Hematopoietic multipotent progenitor cell treated with erythropoietin and hydrocortisone succinate and interleukin-3 and kit ligand, for 6 days (in vitro differentiated cells): ENCODE data around the gene AMBP.
"Not testable (repeated sequence)": the region's sequence is repeated elsewhere in the genome, so short reads cannot be mapped to it uniquely, and the experiment has no call there.

Experiments
- DNase-seq: peaks from one replicate; pipeline ENCODE4 v3.0.0-alpha.2; 2015

Gene AMBP

DNA sequence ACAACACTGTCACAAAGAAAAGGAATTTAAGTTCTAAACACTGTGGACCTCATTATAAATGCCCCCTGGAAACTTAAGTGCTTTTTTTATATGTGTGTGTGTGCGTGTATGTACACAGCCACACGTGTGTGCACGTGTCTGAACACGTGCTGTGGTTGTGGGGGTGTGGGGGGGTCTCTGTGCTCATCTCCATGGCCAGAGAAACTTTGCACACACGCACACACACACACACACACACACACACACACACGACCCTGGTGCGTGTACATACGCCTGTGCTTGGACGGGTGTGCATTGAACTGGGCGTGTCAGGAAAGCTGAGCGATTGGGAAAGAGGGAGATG is 27.9 kb downstream of the AMBP start:
- no peak for DNase-seq

DNA sequence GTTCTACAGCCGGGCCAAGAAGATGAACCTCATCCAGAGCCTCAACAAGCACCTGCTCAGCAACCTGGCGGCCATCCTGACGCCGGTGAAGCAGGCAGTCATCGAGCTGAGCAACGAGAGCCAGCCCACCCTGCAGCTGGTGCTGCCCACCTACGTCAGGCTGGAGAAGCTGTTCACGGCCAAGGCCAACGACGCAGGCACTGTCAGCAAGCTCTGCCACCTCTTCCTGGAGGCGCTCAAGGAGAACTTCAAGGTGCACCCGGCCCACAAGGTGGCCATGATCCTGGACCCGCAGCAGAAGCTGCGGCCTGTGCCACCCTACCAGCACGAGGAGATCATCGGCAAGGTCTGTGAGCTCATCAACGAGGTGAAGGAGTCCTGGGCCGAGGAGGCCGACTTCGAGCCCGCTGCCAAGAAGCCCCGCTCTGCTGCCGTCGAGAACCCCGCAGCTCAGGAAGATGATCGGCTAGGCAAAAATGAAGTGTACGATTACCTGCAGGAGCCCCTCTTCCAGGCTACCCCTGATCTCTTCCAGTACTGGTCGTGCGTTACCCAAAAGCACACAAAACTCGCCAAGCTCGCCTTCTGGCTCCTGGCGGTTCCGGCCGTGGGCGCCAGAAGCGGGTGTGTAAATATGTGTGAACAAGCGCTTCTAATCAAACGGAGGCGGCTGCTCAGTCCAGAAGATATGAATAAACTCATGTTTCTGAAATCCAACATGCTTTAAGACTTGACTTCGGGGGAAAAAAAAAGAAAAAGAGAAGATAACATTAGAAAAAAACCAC is 28.5 kb downstream of the AMBP start:
- DNase-seq = no peak

DNA sequence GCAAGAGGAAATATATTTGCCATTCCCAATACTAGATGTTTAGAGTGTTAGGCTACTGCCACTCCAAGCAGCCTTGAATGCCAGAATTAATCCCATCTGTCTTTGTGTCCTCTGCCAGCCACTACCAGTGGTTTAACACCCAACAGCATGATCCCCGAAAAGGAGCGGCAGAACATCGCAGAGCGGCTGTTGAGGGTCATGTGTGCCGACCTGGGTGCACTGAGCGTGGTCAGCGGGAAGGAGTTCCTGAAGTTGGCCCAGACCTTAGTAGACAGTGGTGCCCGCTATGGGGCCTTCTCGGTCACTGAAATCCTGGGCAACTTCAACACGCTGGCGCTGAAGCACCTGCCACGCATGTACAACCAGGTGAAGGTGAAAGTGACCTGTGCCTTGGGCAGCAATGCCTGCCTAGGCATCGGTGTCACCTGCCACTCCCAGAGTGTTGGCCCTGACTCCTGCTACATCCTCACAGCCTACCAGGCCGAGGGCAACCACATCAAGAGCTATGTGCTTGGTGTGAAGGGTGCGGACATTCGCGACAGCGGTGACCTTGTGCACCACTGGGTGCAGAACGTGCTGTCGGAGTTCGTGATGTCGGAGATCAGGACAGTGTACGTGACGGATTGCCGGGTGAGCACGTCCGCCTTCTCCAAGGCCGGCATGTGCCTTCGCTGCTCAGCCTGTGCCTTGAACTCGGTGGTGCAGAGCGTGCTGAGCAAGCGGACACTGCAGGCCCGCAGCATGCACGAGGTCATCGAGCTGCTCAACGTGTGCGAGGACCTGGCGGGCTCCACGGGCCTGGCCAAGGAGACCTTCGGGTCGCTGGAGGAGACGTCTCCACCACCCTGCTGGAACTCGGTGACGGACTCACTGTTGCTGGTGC is 29.3 kb downstream of the AMBP start:
- no peak for DNase-seq

DNA sequence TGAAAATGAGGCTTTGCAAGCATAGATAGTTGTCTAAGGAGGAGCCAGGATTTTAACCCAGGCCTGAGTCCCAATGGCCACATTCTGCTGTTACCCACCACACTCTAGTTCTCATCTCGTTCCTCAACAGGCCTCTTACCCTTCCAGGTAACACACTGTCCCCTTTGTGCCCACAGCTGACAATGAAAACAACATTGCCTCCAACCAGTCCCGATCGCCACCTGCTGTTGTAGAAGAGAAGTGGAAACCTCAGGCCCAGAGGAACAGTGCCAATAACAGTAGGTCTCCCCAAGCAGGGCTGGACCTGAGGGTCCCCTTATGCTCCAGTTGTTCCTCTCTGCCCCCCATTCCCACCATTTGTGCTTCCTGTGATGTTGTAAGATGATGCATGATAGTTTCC is 30.4 kb downstream of the AMBP start:
- DNase-seq = peak; percentile 45

DNA sequence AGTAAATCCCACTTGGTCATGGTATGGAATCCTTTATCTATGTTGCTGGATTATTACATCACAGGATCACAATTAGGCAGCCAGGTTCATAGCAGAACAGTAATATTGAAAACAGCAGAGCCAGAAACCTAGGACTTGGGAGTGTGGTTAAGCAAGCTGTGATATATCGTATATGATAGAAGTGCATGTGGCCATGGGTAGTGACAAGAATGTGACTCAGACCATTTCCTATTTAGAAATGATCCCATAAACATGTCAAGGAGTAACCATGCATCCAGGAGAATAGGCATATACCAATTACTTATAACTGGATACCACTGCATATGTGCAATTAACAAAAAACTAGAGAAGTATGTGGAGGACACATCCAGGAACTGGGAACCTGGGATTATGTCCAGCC is 31.2 kb downstream of the AMBP start:
- DNase-seq = no peak

DNA sequence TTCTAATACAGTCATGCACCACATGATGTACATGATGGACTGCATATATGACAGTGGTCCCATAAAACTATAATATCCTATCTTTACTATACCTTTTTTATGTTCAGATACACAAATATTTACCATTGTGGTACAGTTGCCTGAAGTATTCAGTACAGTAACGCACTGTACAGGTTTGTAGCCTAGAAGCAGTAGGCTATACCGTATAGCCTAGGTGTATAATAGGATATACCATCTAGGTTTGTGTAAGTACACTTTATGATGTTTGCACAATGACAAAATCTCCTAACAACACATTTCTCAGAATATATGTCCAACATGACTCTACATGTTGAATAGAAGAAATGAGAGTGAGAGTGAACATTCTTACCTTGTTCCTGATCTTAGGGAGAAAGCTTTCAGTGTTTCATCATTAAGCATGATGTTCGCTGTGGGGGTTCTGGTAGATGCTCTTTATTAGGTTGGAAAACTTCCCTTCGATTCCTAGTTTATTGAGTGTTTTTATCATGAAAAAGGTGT is 31.8 kb downstream of the AMBP start:
- no peak for DNase-seq

DNA sequence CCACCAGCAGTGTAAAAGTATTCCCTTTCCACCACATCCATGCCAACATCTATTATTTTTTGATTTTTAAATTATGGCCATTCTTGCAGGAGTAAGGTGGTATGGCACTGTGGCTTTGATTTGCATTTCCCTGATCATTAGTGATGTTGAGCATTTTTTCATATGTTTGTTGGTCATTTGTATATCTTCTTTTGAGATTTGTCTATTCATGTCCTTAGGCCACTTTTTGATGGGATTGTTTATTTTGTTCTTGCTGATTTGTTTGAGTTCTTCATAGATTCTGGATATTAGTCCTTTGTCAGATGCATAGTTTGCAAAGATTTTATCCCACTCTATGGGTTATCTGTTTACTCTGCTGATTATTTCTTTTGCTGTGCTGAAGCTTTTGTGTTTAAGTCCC is 34.4 kb downstream of the AMBP start:
- DNase-seq = not testable (repeated sequence)

DNA sequence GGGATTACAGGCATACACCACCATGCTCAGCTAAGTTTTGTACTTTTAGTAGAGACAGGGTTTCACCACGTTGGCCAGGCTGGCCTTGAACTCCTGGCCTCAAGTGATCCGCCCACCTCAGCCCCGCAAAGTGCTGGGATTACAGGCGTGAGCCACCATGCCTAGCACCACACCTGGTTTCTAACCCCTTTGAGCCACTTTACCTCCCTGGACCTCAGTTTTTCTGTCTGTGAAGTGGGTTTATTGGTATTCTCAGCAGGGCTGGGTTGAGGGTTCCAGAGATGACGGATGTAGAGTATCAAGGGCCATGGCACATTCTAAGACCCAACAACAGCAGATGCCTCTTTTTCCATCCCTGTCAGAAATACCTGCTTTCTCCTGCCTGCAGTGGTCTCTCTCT is 38.6 kb downstream of the AMBP start:
- no peak for DNase-seq

DNA sequence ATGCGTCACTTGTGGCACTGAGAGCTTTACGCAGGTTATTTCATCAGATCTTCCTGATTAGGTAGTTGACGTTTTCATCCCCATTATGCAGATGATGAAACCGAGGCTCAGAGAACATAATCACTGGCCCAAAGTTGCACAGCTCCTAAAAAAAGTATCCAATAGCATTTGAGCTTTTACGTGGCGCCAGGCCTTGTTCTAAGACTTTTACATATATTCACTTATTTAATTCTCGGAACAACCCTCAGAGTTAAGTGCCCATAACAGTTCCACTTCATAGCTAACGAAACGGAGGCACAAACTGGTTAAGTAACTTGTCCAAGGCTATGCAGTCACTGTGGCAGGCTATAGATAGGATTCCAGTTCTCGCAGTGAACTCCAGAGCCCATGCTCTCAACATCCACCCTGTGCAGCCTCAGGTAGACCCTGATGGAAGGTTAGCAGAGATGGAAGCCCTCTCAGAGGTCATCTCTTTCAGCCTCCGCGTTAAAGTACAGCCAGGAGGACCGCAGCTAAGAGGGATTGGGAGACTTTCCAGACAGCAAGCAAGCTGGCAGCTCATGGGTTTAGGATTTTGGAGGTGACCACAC is 39.3 kb downstream of the AMBP start:
- no peak for DNase-seq

DNA sequence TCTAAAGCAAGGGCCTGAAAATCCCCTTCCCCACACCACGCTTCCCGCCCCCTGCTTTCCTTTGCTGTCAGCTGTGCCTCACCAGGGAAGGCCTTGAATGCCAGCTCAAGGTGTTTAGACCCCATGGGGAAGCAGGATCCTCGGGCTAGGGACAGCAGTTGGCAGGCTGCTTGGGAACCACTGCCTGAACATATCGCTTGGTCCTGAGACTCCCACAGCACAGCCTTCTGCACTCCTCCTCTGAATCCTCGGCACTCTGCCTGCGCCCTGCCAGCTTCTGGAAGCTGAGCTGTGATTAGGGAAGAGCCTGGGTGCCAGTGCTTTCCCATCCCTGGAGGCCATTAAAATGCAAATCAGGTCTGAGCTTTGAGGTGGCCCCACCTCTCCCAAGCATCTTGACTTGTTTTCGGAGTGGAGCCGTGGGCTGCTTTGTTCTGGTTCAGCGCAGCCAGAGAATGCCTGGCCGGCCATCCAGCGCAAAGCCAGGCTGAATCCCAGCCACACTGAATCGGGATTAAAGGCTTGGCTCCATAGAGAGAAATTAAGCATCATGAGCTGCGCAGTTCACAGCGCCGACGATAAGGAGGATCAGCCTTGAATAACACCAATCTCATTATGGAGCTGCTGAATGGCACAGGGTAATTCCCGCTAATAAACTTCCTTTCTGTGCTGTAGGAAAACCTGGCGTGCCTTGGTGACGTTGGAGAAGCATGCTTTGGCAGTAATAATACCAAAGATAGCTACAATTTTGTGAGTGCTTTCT is 40.0 kb downstream of the AMBP start:
- DNase-seq = no peak

DNA sequence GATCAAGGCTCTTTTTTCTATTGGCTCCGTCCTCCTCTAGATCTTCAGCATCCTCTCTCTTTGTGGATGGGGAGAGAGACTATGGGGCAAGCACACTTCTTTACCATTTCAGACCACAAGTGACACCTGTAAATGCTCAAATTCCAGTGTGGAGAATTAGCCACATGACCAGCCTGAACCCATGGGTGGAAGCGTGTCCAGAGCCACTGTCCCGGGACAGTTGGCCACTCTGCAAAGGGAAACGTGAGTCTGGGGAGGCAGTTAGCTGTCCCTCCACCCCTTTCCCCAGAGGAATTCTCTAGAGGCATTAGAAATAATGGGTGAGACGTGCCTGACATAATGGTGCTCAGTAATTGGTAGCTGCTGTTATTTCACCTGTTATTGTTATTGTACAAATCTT is 40.9 kb downstream of the AMBP start:
- no peak for DNase-seq

DNA sequence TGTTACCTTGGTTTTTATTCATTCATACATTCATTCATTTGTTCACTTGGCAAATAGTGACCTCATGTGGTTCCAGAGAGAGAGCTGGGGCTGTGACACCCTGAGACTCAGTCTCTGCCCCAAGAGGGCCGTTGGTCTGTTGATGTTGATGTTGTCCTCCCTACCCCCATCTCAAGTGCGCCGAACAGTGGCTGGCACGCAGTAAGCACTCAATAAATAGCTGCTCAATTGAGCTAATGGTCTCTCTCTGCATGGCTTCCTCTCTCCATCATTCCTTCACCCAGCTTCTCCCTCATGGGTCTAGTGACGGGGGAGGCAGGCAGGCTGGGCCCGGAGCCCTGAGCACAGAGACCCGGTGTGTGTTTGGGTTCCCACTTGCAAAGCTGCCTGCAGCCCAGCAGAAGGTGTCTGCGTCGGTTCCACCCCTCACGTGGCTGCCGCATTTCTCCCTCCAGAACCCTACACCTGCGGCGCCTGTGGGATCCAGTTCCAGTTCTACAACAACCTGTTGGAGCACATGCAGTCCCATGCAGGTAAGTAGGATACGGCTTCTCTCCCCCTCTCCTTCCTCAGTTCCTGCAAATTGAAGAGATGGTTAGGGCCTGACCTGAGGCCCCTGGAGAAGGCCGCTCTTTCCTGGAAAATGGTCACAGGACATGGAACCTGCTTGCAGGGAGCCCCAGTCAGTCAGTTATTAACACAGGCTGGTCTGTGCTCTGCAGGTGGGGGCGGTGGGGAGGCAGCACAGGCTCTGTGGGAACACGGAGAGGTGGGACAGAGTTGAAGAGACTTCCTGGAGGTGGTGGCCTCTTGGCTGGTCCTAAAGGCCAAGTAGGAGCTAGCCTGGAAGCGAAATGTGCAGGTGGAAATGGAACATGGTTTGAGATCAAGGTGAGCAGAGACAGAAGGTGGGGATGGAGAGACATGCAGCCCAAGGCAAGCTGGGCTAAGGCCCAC is 42.0 kb downstream of the AMBP start:
- no peak for DNase-seq

DNA sequence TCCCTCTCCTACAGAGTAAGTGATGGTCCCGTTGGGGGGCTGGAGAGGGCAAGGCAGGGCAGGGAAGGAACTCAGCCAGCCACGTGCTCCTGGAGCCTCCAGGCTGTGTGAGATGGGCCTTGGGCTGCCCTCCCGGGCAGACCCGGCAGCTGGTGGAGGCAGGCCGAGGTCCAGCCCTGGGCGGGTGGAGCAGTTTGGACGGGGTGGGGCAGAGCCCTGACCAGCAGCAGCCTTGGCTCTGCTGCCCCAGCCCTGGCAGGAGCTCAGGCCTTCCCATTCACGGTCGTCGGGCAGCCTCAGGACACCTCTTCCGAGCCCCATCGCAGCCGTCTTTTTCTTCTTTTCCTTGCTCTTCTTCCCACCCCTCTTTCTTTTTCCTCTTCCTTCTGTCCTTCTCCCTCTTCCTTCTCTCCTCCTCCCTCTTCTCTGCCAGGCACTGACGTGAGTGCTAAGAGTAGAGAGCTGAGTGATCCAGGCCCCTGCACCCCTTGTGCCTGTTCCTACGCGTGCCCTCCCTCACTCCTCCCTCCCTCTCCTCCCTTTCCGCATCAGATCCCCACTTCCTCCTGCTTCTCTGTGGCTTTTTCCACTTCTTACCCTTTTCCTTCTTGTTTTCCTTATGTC is 42.8 kb downstream of the AMBP start:
- DNase-seq = no peak

DNA sequence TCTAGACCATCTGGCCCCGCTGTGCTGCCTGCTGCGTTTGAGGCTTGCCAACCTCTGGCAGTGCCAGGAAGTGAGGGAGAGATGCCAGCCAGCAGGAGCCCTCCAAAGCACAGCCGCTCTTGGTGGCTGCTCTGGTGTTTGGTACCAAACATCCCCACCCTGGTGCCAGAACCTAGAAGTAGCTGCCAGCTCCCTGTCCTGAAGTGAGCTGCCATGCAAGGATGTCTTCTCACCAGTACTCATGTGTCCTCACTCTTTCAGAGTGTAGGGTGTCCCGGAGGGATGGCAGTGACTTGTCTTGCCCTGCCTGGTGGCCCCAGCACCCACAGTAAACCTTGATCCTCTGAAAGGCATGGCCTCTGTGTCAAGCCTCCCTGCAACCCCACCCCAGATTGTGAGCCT is 43.4 kb downstream of the AMBP start:
- DNase-seq = no peak

DNA sequence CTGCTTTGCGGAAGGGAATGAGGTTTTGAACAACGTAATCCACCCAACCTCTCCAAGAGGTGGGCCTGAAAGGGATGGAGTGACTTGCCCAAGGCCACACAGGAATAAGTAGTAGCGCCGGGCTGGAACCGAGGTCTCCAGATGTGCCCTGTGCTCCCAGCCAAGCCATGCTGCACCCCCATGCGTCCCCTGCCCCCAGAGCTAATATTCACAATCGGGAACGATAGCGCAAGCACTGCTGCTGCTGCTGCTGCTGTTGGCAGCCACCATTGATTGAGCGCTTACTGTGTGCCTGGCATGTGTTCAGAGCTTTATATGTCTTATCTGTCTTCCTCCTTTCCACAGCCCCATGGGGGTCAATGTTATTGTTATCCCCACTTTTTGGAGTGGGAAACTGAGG is 43.9 kb downstream of the AMBP start:
- no peak for DNase-seq

DNA sequence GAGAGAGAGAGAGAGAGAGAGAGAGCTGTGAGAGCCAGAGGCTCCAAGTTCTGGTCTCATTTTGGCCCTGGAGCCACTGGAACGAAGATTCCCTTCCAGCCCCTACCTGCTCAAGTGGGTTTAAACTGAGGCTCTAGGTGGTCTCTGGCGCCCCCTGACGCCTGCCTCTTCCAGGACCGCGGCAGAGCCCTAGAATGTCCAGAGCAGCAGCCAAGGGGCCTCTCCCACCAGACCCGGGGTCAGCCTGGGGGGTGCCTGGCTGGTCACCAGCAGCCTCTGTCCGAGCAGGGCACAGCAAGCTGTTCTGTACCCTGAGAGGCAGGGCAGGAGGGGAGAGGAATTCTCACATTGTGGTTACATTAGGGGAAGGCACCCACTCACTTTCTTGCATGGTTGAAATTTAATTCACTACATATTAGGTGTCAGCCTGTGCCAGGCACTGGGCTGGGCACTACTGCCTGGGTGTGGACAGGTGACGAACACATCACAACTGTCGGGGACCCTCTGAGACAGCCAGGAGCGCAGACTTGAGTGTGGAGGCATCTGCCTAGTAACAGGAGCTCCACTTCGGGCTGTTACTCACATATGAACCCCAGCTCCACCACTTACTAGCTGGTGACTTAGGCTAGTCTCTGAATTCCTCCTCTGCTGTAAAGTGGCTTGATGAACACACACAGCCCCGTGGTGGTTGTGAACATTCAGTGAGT is 44.5 kb downstream of the AMBP start:
- DNase-seq = peak; percentile 47

DNA sequence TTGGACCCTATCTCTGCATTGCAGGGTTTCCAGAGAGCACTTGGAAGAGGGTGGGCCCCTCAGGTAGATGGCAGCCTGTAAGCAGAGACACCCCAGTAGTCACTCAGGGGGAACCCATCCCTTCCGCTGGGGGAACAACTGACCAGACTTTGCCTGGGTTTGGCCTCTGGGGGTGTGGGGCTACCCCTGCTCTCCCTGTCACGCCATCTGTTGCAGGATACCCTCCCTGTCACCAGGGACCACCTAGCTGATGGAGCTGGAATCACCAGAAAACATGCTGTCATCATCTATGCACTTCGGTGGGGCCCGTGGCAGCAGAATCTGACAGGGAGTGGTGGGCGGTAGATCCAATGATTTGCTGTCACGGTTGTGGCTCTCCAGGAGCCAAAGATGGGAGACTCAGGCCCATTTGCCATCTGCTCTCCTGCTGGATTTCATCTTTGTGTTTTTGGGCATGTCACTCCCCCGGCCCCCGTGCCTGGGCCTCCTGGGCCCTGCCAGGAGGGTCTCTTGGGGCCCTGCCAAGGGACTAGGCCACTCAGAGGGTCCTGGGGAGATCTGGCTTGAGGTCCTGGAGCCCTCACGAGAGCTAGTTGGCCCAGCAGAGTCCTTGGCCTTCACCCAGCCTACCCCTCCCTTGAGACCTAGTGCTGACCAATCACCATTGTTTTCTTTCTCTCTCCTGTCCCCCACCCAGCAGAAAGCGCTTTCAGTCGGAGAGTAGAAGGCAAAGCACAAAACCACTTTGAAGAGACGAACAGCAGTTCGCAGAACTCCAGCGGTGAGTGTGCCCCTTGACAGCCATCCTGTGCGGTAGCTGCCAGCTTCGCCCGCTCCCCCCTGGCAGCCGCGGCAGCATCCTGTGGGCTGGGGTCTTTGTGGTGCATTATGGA is 45.9 kb downstream of the AMBP start:
- DNase-seq = no peak

DNA sequence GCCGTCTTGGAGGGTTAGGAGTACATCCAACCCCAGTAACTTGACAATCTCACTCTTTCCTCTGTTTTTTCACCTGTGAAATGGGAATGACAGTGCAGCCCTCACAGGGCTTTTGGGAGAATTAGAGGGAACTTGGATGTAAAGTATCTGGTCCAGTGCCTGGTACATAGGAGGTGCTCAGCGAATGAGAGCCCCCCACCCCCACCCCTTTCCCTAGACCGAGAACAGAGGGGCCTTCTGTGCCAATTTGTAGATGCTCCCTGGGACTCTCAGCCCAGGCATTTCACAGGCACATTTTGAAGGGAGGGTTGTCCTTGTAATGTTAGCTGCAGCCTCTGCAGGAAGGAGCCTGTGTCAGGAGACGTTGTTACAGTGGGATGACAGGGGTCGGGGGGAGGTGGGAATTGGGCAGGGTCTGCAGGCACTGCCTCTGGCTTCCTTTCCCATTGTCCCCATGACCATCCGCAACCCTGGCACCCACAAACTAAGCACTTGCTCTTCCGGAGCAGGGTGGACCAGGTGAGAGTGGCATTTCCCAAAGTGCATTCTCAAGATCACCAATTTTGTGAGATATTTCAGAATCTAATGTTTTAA is 47.0 kb downstream of the AMBP start:
- no peak for DNase-seq

DNA sequence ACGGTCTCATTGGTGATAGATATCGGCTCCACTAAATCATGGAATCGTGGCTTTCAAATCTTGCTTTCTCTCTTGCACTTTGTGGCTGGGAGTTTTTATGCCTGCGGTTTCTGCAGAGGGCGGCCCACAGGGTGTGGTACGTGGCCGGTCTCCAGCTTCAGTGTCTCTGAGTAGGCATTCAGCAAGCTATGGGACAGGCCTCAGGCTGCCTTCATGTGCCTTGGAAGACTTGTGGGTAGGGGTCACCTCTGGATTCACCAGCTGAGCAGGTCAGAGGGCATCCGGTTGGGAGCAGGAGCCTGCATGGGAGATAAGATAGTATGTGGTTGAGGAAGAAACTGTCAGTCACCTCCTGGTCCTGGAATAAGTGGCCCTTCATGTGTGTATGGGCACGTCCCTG is 47.7 kb downstream of the AMBP start:
- DNase-seq = peak; percentile 35
